22Rv1 (cell line): ENCODE results near the gene NAIF1.

Experiments
- ZFX ChIP-seq: fragments of 450-650 bp; IDR thresholded peaks from 2 replicates; pipeline ENCODE4 v1.6.1; 2017; ENCODE audit warnings: antibody characterized with exemption, borderline replicate concordance
- TF ChIP-seq, protein P1 (sequence below): fragments of 450-650 bp; IDR thresholded peaks from 2 replicates; pipeline ENCODE4 v1.5.1; 2017; ENCODE audit warnings: mild to moderate bottlenecking

- TF ChIP-seq, protein P1, sequence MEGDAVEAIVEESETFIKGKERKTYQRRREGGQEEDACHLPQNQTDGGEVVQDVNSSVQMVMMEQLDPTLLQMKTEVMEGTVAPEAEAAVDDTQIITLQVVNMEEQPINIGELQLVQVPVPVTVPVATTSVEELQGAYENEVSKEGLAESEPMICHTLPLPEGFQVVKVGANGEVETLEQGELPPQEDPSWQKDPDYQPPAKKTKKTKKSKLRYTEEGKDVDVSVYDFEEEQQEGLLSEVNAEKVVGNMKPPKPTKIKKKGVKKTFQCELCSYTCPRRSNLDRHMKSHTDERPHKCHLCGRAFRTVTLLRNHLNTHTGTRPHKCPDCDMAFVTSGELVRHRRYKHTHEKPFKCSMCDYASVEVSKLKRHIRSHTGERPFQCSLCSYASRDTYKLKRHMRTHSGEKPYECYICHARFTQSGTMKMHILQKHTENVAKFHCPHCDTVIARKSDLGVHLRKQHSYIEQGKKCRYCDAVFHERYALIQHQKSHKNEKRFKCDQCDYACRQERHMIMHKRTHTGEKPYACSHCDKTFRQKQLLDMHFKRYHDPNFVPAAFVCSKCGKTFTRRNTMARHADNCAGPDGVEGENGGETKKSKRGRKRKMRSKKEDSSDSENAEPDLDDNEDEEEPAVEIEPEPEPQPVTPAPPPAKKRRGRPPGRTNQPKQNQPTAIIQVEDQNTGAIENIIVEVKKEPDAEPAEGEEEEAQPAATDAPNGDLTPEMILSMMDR = no peak
- TF ChIP-seq ZFX = no peak
These were observed 40.8 kb downstream of the NAIF1 start for GRCh38 chr9:128026255-128026772.
